Smooth muscle cell (in vitro differentiated cells): ENCODE data around the gene CSF3. TPM values are rescaled to one million over a fixed set of nuclear protein-coding genes. Genes with fewer than 3 reads are reported as not detected.

ENCODE experiments used
- DNase-seq: peaks from one replicate; lab custom pipeline; 2025; ENCODE audit not compliant: unreplicated experiment; lab: John Stamatoyannopoulos, UW
- H2AFZ ChIP-seq: fragments of 200-600 bp; sonication (generic); 2 replicates; pipeline ENCODE4 v1.6.0; 2016; ENCODE audit warnings: antibody characterized with exemption, low read depth, mild to moderate bottlenecking
- H3F3A ChIP-seq: fragments of 200-600 bp; sonication (generic); 2 replicates; pipeline ENCODE4 v1.6.0; 2017; ENCODE audit warnings: antibody characterized with exemption, low read depth
- H3K27ac ChIP-seq: fragments of 200-600 bp; sonication (generic); 2 replicates; pipeline ENCODE4 v1.5.1; 2016; ENCODE audit warnings: low read depth, mild to moderate bottlenecking
- H3K27me3 ChIP-seq: fragments of 200-600 bp; sonication (generic); 2 replicates; pipeline ENCODE4 v1.6.1; 2016; ENCODE audit warnings: low read depth, mild to moderate bottlenecking
- H3K36me3 ChIP-seq: fragments of 200-600 bp; sonication (generic); 2 replicates; pipeline ENCODE4 v1.5.1; 2016; ENCODE audit warnings: low read depth
- H3K4me1 ChIP-seq: fragments of 200-600 bp; sonication (generic); 2 replicates; pipeline ENCODE4 v1.5.1; 2016; ENCODE audit warnings: low read depth
- H3K4me2 ChIP-seq: fragments of 200-600 bp; sonication (generic); 2 replicates; pipeline ENCODE4 v1.6.0; 2016; ENCODE audit warnings: mild to moderate bottlenecking
- H3K4me3 ChIP-seq: fragments of 200-600 bp; sonication (generic); 2 replicates; pipeline ENCODE4 v1.5.1; 2016; ENCODE audit warnings: mild to moderate bottlenecking
- H3K79me2 ChIP-seq: fragments of 200-600 bp; sonication (generic); 2 replicates; pipeline ENCODE4 v1.6.0; 2016; ENCODE audit warnings: low read depth, mild to moderate bottlenecking
- H3K9ac ChIP-seq: fragments of 200-600 bp; sonication (generic); 2 replicates; pipeline ENCODE4 v1.6.0; 2016; ENCODE audit warnings: low read depth
- H3K9me3 ChIP-seq: fragments of 200-600 bp; sonication (generic); replicated peaks from 2 replicates; pipeline ENCODE4 v1.5.1; 2016; ENCODE audit warnings: low read depth
- H4K20me1 ChIP-seq: fragments of 200-600 bp; sonication (generic); 2 replicates; pipeline ENCODE4 v1.6.0; 2016; ENCODE audit warnings: low read depth
- WGBS: methylation state at CpG from one replicate; pipeline ENCODE4 v1.1.7; 2016; ENCODE audit warnings: low lambda C conversion rate; 5-methylcytosine and 5-hydroxymethylcytosine counted together
- polyA plus RNA-seq: library from polyadenylated mRNA; unstranded; fragments of >200 nt; fragmentation: Nextera tagmentation; extraction: Ambion mirVana; gene quantifications from 2 replicates; pipeline ENCODE4 v1.2.1, GENCODE V29; 2016
- total RNA-seq: library from RNA; depleted of rRNA; stranded (reverse); fragments of >200 nt; gene quantifications from 2 replicates; pipeline ENCODE4 v1.2.3, GENCODE V29; 2014
- TF ChIP-seq, protein P1 (sequence below): fragments of 200-600 bp; sonication (generic); IDR thresholded peaks from 2 replicates; pipeline ENCODE4 v1.5.1; 2017; ENCODE audit warnings: borderline replicate concordance, mild to moderate bottlenecking, antibody characterized with exemption; ENCODE audit not compliant: insufficient read depth, poor library complexity, severe bottlenecking

Gene CSF3
- total and polyA plus RNA-seq, 2 experiments from 2014 or later, result not detected

- H3K79me2 ChIP-seq, result no peaks in the 10 kb centered on the region
- H3K4me2 ChIP-seq, result no peak overlapping the region
- H3K9me3 ChIP-seq, result no peaks in the 10 kb centered on the region
- H3K27me3 ChIP-seq, result no peaks in the 10 kb centered on the region
- H3F3A ChIP-seq, result no peaks in the 10 kb centered on the region
- no peak overlapping the region for H3K9ac ChIP-seq
- TF ChIP-seq, protein P1, sequence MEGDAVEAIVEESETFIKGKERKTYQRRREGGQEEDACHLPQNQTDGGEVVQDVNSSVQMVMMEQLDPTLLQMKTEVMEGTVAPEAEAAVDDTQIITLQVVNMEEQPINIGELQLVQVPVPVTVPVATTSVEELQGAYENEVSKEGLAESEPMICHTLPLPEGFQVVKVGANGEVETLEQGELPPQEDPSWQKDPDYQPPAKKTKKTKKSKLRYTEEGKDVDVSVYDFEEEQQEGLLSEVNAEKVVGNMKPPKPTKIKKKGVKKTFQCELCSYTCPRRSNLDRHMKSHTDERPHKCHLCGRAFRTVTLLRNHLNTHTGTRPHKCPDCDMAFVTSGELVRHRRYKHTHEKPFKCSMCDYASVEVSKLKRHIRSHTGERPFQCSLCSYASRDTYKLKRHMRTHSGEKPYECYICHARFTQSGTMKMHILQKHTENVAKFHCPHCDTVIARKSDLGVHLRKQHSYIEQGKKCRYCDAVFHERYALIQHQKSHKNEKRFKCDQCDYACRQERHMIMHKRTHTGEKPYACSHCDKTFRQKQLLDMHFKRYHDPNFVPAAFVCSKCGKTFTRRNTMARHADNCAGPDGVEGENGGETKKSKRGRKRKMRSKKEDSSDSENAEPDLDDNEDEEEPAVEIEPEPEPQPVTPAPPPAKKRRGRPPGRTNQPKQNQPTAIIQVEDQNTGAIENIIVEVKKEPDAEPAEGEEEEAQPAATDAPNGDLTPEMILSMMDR, result peak; percentile 48
- DNase-seq, result peak; percentile 8
- H2AFZ ChIP-seq, result no peak overlapping the region
- H3K4me3 ChIP-seq, result no peak overlapping the region
- 50% methylated on average over 11 of the region's 11 CpGs for WGBS
- no peaks in the 10 kb centered on the region for H3K4me1 ChIP-seq
- H4K20me1 ChIP-seq, result no peaks in the 10 kb centered on the region
- no peak overlapping the region for H3K27ac ChIP-seq
- H3K36me3 ChIP-seq, result no peaks in the 10 kb centered on the region
These were observed 23.8 kb downstream of the CSF3 start for GRCh38 chr17:40038882-40039513.

DNA sequence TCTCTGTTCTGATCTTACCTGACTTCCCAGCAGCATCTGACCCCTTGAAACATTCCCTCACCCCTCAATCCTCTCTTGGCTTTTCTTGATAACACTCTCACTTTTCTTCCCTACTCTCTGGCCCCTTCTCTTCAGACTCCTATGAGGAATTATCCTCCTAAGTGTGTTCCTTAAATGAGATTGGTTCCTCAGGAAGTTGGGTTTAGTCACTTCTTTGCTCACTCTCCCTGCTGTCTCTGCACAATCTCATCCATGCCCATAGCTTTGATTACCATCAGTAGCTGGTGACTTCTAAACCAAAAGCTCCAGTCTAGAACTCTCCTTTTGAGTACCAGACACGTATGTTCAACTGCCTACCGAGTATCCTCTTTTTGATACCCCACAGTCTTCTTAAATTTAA lies 26.0 kb downstream of the CSF3 start:
- no peak overlapping the region for H2AFZ ChIP-seq
- no peak overlapping the region for H3K27ac ChIP-seq
- H3K9me3 ChIP-seq, result no peaks in the 10 kb centered on the region
- no peaks in the 10 kb centered on the region for H3K27me3 ChIP-seq
- 80% methylated on average over 2 of the region's 2 CpGs for WGBS
- no peak overlapping the region for H3K9ac ChIP-seq
- H3K36me3 ChIP-seq, result no peaks in the 10 kb centered on the region
- no peak for DNase-seq
- no peaks in the 10 kb centered on the region for H3K4me1 ChIP-seq
- H3K79me2 ChIP-seq, result no peaks in the 10 kb centered on the region
- H3K4me3 ChIP-seq, result no peak overlapping the region
- H4K20me1 ChIP-seq, result no peaks in the 10 kb centered on the region
- H3F3A ChIP-seq, result no peaks in the 10 kb centered on the region
- H3K4me2 ChIP-seq, result no peak overlapping the region
- TF ChIP-seq, protein P1, result no peak

DNA sequence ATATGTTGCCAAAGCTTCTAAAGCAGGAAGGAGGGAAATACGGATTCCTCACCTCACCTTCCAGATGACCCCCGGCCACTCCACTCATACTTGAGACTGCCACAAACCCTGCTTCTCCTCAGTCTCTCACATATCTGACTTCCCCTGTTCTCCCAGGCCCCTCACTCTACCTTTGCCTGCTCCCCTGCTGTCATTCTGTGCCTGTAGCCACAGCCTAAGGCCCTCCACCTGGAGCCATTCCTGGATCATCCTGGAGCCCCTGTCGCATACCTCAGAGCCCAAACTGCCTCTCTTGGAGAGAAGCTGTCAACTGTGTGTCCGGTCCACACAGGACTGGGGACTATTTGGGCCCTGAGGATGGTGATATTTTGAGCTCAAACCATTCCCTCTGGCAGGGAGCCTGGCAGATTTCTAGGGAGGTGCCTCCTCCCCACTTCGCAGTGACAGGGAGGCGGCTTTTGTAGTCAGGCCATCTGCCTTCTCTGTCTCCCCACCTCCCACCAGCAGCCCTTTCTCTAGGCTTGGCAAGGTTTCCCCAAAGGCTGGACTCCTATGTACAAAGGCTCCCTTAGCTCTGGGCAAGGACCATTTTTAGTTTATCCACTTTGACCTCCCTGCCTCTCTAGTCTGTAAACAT lies 41.3 kb downstream of the CSF3 start:
- H3K9me3 ChIP-seq, result no peaks in the 10 kb centered on the region
- no peaks in the 10 kb centered on the region for H3K36me3 ChIP-seq
- TF ChIP-seq, protein P1, result no peak
- DNase-seq, result no peak
- no peak overlapping the region for H2AFZ ChIP-seq
- H3F3A ChIP-seq, result no peaks in the 10 kb centered on the region
- no peaks in the 10 kb centered on the region for H3K27me3 ChIP-seq
- WGBS, result 92% methylated on average over 6 of the region's 6 CpGs
- H3K4me2 ChIP-seq, result no peak overlapping the region
- H4K20me1 ChIP-seq, result no peaks in the 10 kb centered on the region
- no peak overlapping the region for H3K4me3 ChIP-seq
- H3K79me2 ChIP-seq, result peaks cover 7% of the 10 kb centered on the region
- peaks cover 5% of the 10 kb centered on the region for H3K4me1 ChIP-seq
- no peak overlapping the region for H3K9ac ChIP-seq
- no peak overlapping the region for H3K27ac ChIP-seq
